ENCODE data around the gene VAMP8. TPM values are rescaled to one million over a fixed set of nuclear protein-coding genes. Genes with fewer than 3 reads are reported as not detected.
"Not testable (repeated sequence)": the region's sequence is repeated elsewhere in the genome, so short reads cannot be mapped to it uniquely, and the experiment has no call there.

VAMP8 gene
- total RNA-seq, 1 donor from 2014 or later, result 14.6 TPM

- no peak for DNase-seq (ENCODE audit: low read depth, low spot score)
Measured at GRCh38 chr2:85598594-85599340, 21.4 kb downstream of the VAMP8 start.

- DNase-seq (ENCODE audit: low read depth, low spot score), result no peak
Measured at GRCh38 chr2:85599468-85600234, 22.3 kb downstream of the VAMP8 start.

- no peak for DNase-seq (ENCODE audit: low read depth, low spot score)
Measured at GRCh38 chr2:85600235-85600575, 22.8 kb downstream of the VAMP8 start.

- DNase-seq (ENCODE audit: low read depth, low spot score), result no peak
Measured at GRCh38 chr2:85600951-85601770, 23.8 kb downstream of the VAMP8 start.

DNA sequence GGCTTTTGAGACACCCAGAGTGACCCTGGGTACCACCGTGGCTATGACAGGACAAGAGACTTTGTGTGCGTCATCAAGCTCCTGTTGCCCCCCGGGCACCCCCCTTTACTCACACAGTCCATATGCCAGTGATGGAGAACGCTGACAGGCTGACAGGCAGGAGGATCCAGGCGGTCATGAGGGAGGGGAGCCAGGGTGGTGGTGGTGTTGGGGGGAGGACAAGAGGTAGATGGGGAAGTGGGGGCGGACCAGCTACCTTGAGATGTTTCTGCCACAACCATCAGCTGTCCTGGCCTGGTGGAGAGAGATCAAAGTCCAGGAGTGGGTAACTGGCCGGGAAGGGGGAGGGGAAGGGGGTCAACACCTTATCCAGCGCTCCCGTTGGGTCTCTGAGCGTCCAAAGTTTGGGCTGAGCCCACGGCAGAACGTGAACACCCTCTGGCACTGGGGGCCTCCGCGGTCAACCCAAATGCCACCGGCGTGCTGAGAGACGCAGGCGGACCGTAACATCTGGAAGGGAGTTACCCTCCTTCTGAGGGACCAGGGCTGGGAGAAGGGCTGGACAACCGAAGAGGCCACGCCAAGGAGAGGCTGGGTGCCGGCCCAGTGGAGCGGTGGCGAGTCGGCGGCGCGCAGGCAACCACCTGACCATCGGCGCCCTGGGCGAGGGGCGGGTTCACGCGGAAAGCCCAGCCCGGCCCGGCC is 24.5 kb downstream of the VAMP8 start:
- DNase-seq (ENCODE audit: low read depth, low spot score), result no peak

- peak; percentile 60 for DNase-seq (ENCODE audit: low read depth, low spot score)
Measured at GRCh38 chr2:85602476-85603234, 25.3 kb downstream of the VAMP8 start, which contains the start of gene TMEM150A. Gene TMEM150A, minus strand, starts transcription at chr2:85602698. Its CDS starts 750 bp downstream, at chr2:85601948.

DNA sequence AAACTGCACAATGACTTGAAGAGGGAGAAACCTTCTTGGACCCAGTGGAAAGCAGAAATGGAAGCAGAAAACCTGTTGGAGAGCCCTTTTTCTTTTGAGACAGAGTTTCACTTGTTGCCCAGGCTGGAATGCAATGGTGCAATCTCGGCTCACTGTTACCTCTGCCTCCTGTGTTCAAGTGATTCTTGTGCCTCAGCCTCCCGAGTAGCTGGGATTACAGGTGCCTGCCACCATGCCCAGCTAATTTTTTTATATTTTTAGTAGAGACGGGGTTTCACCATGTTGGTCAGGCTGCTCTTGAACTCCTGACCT is 26.7 kb downstream of the VAMP8 start:
- not testable (repeated sequence) for DNase-seq (ENCODE audit: low read depth, low spot score)

- no peak for DNase-seq (ENCODE audit: low read depth, low spot score)
Measured at GRCh38 chr2:85604568-85605339, 27.4 kb downstream of the VAMP8 start.

DNA sequence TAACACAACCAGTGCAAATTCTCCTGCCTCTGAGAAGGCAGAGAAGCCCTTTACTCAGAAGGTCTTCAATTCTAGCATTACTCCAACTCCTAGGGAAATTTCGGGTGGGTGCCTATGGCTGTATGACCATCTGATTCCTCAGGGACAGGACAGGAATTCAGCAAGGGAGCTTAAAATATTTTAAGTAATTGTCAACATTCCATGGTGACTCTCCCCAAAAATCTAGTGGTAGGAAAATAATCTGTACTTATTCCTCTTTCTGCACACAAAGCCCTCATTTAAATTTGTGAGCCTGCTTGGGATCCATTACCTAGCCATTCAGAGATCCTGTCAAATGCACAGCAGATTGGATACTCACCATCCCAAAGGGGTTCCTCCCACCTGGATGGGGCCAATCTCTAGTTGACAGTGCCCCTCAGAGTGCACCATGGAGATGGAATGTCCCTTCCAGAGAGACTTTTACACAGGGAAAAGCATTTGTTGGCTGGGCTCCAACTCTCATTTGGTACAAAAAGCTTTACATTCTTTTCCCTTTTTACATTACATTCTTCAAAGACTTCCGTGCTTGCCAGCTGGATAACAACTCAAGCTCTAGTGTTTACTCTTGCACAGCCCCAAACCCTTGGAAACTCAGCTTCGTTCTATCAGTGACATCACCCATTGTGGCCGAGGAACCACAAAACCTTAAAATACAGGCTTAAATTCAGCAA is 28.2 kb downstream of the VAMP8 start:
- peak; percentile 67 for DNase-seq (ENCODE audit: low read depth, low spot score)

DNA sequence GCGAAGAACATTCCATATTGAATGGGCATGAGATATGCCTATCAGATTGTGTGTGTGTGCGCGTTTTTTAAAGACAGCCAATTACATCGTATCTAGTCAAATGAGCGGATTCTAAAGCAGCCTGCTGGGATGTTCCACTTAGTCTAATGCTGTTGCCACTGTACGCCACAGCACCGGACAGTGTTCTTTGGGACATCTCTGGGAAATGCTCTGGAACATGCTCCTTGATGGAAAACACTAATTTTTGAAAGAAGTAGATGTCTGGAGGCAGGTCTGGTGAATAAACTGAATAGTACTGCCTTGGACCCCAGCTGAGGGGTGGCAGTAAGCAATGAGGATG is 28.7 kb downstream of the VAMP8 start:
- no peak for DNase-seq (ENCODE audit: low read depth, low spot score)

DNA sequence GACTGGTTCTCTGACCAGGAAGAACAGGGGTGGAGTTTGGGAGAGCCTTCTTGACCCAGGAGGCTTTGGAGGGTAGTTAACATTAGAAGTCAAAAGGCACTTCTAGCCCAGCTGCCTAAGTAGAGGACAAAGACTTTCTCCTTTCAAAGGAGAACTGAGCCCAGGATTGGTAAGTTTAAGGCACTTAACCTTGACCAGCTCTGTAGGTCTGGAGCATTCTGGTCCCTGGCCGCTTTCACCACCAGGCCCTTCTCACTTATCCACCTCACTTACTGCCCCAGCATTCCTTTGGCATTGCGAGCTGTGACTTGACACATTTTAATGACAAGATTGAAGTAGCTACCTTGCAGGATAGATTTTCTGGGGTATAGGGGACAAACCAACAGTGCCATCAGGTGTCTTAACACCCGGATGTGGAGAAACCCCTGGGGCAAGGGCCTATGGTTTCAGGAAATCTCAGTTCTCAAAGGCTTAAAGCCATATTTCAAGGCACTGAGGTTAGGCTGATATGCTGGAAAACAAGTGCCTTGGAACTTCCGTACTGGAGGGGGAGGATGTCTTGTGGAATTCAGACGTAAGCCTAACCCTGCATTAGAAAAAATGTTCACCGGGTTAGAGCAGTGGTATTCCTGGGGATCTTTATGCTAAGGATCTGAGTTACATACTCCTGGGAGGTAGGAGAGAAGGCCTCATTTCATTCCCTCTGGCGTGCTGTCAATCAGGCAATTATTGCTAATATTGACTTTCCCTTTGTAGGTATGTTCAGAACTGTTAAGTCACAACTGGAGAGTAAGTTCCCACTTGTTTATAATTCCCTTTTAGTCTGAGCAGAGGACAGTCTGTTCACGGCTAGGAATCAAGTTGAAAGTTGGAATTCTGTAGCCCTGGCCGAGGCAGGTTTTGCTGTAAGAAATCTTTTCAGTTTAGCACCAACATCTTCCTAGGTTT is 30.2 kb downstream of the VAMP8 start:
- DNase-seq (ENCODE audit: low read depth, low spot score), result no peak

- no peak for DNase-seq (ENCODE audit: low read depth, low spot score)
Measured at GRCh38 chr2:85611217-85611704, 33.9 kb downstream of the VAMP8 start.

DNA sequence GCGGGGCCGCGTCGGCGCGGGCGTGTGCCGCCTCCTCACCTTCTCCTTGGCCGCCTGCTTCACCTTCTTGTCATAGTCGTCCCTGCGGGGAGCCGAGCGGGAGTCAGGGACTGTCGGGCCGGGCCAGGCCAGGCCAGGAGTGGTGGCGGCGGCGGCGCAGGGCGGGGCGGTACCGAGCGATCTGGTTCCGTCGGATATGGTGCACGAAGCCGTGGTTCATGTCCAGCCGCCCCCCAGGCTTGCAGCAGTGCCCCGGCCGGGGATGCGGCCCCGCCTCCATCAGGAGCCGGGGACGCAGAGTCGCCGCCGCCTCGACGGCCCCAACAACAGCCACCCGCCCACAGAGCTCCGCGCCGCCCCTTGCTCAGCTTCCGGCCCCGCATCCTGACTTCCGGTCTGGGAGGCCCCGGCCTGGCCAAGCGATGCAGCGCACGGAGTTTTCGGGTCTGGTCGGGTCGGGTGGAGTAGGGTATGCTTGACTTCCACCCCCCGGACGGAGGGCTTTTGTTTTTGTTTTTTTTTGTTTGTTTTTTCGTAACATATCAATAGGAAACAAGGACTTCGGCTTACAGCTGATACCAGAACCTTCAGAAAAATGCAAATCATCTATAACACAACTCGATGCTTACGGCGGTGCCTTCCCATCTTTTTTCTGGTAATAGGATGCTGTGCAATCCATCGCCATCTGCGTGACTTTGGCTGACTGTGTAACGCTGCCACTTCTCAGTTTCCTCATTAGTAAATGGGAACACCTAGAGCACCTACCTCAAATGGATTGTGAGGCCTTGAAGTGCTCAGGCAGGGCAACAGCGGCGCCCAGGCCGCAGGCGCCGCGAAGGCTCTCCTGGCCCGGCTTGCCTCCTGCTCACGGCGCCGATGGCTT is 34.6 kb downstream of the VAMP8 start, which contains the start of gene C2orf68:
Gene C2orf68, minus strand, starts transcription at position 362 of the 883 bp plus-strand sequence. Its CDS starts 82 bp downstream, at position 280.
- no peak for DNase-seq (ENCODE audit: low read depth, low spot score)

DNA sequence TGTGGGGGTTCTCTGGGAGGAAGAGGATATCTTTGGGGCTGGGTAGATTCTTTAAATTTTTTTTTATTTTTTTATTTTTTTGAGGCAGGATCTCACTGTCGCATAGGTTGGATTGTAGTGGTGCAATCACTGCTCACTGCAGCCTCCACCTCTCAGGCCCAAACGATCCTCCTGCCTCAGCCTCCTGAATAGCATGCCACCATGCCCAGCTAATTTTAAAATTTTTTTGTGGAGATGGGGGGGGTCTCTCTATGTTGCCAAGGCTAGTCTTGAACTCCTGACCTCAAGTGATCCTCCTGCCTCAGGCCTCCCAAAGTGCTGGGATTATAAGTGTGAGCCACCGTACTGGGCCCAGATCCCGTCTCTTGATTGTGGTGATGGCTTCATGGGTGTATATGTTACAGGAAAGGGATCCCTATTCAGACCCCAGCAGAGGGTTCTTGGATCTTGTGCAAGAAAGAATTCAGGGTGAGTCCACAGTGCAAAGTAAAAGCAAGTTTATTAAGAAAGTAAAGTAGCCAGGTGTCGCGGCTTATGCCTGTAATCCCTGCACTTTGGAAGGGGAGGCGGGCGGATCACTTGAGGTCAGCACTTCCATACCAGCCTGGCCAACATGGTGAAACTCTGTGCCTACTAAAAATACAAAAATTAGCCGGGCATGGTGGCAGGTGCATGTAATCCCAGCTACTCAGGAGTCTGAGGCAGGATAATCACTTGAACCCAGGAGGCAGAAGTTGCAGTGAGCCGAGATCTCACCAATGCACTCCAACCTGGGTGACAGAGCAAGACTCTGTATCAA is 36.5 kb downstream of the VAMP8 start:
- no peak for DNase-seq (ENCODE audit: low read depth, low spot score)

DNA sequence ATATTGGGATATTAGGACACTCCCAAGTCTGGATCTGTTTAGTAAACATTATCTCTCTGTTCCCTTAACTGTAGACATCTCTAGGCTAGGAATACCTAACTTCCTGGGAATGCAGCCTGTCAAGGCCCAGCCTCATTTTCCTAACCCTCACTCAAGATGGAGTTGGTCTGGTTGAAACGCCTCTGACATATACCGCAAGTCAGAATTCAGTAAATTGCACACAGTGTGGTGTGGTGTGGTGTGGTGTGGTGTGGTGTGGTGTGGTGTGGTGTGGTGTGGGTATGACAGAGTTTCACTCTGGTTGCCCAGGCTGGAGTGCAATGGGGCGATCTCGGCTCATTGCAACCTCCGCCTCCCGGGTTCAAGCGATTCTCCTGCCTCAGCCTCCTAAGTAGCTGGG is 37.4 kb downstream of the VAMP8 start:
- not testable (repeated sequence) for DNase-seq (ENCODE audit: low read depth, low spot score)

DNA sequence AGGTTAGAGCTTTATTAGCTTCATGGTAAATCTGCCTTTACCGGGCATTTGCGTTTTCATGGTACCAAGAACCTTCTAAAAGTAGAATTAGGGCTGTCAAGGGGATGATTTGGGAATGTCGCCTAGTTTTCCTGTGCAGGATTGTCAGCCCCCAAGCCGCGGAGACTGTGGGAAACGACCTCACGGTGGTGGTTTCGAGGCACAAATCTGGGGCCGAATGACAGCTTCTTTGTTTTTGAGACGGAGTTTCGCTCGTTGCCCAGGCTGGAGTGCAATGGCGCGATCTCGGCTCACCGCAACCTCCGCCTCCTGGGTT is 38.0 kb downstream of the VAMP8 start:
- DNase-seq (ENCODE audit: low read depth, low spot score), result no peak

All from pulmonary artery endothelial cell (primary cell).